Muscle of back (tissue), 11 donors: ENCODE data around the gene LRRC37A3. TPM values are rescaled to one million over a fixed set of nuclear protein-coding genes. Genes with fewer than 3 reads are reported as not detected.
"Not testable (repeated sequence)": the region's sequence is repeated elsewhere in the genome, so short reads cannot be mapped to it uniquely, and the experiment has no call there.

ENCODE experiments used
- DNase-seq, 3 donors: peaks; one replicate each; pipeline versions ENCODE4 v3.0.0 to v3.0.0-alpha.2; 2013
- polyA plus RNA-seq, 10 donors: library from polyadenylated mRNA; unstranded; fragments of 120-200 nt; gene quantifications; one replicate each; pipeline ENCODE4 v1.2.1, GENCODE V29; 2013; ENCODE audit not compliant: insufficient read length in 10 of 10

Gene LRRC37A3
- polyA plus RNA-seq, 10 donors: 6.6 to 23.1 (median 9.1) TPM

DNA sequence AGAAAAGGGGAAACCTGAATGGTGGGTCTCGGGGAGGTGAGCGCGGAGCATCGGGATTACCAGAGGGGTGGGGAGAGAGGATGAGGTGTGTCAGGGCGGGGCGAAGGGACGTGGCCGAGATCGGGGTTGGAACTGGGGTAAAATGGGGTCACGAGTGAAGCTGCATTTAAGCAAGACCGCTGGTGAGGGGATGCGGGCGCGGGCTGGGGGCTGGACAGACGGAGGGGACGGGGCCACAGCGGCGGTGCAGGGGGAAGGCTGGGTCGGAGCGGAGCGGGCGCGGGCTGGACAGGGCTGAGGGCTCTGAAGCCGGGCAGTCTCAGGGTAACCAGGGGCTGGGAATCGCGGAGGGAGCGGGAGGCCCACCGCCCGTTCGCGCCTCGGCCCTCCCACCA, 82.7 kb downstream of the LRRC37A3 start:
- peak in 1 of 3 donors; percentile 10 for DNase-seq

GRCh38 chr17:64834060-64834459, 85.2 kb downstream of the LRRC37A3 start:
- DNase-seq: not testable (repeated sequence)

GRCh38 chr17:64830631-64831040, 88.6 kb downstream of the LRRC37A3 start:
- DNase-seq: not testable (repeated sequence)

DNA sequence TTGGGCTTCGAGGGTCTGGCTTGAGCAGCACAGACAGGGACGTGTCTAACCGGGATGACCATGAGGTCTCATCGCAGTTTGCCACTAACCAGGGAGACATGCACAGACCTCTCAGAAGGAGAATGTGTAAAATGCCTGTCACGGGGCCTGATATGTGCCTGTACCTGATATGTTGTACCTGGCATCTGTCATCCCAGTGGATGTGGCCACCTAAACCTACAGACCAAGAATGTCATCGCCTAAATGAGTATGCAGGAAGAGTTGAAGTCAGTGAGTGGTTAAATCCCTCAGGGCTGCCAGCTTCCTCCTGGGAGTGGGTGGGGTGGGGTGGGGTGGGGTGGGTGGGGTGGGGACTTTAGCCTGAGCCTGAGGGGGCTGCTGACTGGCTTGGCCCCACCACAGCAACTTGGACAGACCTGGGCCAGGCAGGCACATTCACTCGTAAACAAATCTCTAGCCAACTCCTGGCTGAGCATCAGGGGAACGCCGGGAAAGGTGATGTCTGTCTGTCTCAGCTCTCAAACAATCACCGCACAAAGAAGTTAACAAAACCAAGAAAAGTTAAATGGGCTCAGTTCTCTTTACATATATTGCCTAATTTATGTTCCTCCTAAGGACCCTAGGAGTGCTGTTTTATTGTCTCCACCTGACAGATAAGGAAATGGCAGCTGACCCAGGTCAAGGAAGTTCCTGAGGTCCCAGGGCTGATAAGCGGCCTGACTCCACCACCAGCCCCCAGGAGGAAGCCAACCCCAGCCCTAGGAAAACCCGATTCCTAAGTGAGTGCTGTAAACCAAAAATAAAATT, 89.3 kb downstream of the LRRC37A3 start:
- DNase-seq: not testable (repeated sequence)

DNA sequence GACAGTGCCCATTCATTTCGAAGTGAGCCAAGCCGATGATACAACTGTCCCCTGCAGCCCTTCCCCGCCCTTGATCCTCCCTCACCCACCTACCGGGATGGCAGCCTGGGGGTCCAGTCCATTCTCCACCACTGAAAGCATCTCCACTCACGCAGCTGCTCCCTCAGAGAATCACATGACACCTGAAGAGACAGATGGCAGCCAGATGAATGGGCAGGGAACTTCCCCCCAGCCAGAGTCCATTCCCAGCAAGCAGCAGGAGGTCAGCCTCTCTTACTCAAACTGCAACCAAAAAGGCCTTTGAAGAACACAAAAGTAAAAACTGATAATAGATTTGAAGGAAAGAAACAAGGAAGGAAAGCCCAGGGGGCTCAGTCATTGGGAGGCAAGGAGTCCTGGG, 90.2 kb downstream of the LRRC37A3 start:
- not testable (repeated sequence) for DNase-seq

GRCh38 chr17:64818904-64819303, 100.4 kb downstream of the LRRC37A3 start:
- DNase-seq: not testable (repeated sequence)

GRCh38 chr17:64815833-64816198, 103.5 kb downstream of the LRRC37A3 start:
- DNase-seq: not testable (repeated sequence)

GRCh38 chr17:64814993-64815832, 104.1 kb downstream of the LRRC37A3 start:
- not testable (repeated sequence) for DNase-seq

DNA sequence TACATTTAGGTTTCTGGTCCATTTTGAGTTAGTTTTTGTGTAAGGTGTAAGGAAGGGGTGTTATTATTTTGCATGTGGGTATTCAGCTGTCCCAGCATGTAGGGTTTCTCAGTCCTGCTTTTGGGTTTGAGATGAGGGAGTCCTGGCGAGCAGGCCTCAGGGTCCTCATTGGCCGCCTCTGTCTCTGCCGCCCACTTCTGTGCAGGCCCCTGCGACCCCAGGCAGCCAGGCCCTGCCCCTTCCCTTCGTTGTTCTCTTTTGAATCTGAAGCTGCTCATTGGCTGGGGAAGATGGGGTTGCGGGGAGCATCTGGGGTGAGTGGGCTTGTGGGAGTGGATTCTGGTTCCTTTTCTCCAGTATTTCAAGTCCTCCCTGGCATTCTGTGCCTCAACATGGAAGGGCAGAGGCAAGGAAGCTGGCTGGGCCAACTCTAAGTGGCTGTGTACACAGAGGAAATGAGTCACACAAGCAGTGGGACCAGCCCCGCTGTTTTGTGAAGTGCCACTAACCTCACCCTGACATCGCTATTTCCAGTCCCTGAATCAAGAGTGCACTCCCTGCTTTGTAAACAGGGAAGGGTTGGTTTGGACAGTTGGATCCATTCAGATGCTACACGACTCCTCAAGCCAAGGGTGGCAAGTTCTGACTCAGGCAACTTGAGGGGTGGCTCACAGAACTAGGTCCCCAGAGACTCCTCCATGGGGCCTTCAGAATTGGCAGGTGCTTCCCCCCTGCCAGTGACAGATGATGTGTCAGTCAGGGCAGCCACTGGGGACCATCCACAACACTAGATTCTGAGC, 110.9 kb downstream of the LRRC37A3 start:
- DNase-seq: not testable (repeated sequence)

Other genes starting within 250 kb of the LRRC37A3 start
- 10 to 100 TPM; 26.6 to 44.6 (median 36.9) TPM for gene GNA13, start 137.3 kb upstream of the LRRC37A3 start, polyA plus RNA-seq
- 1 to 10 TPM; 2.2 to 5.0 (median 3.2) TPM for gene RGS9, start 217.9 kb upstream of the LRRC37A3 start, polyA plus RNA-seq